Mesenchymal stem cell (in vitro differentiated cells and primary cell): ENCODE results near the gene PCDH15.
"Not testable (repeated sequence)": the region's sequence is repeated elsewhere in the genome, so short reads cannot be mapped to it uniquely, and the experiment has no call there.

Experiments
- DNase-seq: peaks from one replicate; pipeline ENCODE4 v3.0.0-alpha.2; 2013
- H2AFZ ChIP-seq: one replicate; pipeline ENCODE4 v1.6.1; 2013; ENCODE audit warnings: low read depth, mild to moderate bottlenecking, control low read depth, inconsistent platforms, low read length, moderate library complexity
- H2AK5ac ChIP-seq: 2 replicates; pipeline ENCODE4 v1.6.1; 2013; ENCODE audit warnings: low read length, moderate library complexity, mild to moderate bottlenecking, inconsistent platforms; ENCODE audit not compliant: severe bottlenecking
- H2BK120ac ChIP-seq: one replicate; pipeline ENCODE4 v1.6.1; 2013; ENCODE audit warnings: low read depth, mild to moderate bottlenecking, inconsistent platforms, low read length, moderate library complexity
- H2BK12ac ChIP-seq, 2 experiments: one replicate each; pipeline ENCODE4 v1.6.1; 2013; ENCODE audit warnings: inconsistent platforms in 2 of 2, low read length in 2 of 2, mild to moderate bottlenecking in 2 of 2, moderate library complexity in 2 of 2, control low read depth in 1 of 2
- H2BK15ac ChIP-seq: one replicate; pipeline ENCODE4 v1.6.1; 2013; ENCODE audit warnings: mild to moderate bottlenecking, low read depth, inconsistent platforms; ENCODE audit not compliant: poor library complexity, severe bottlenecking
- H2BK5ac ChIP-seq: 2 replicates; pipeline ENCODE4 v1.6.1; 2013; ENCODE audit warnings: low read depth, mild to moderate bottlenecking, low read length, control low read depth, inconsistent platforms; ENCODE audit not compliant: poor library complexity, severe bottlenecking
- H3K14ac ChIP-seq, 2 experiments: one replicate each; pipeline ENCODE4 v1.6.1; 2013; ENCODE audit warnings: inconsistent platforms in 2 of 2, low read length in 2 of 2, control low read depth in 1 of 2, mild to moderate bottlenecking in 1 of 2, moderate library complexity in 1 of 2
- H3K18ac ChIP-seq, 2 experiments: one replicate each; pipeline ENCODE4 v1.6.1; 2013; ENCODE audit warnings: inconsistent platforms in 2 of 2, low read length in 2 of 2, control low read depth in 1 of 2, low read depth in 1 of 2, mild to moderate bottlenecking in 1 of 2
- H3K23ac ChIP-seq, 2 experiments: one replicate each; pipeline ENCODE4 v1.6.1; 2013; ENCODE audit warnings: inconsistent platforms in 2 of 2, low read length in 2 of 2, mild to moderate bottlenecking in 2 of 2, moderate library complexity in 2 of 2, control low read depth in 1 of 2
- H3K27ac ChIP-seq: 2 replicates; pipeline ENCODE4 v1.5.1; 2013; ENCODE audit warnings: mild to moderate bottlenecking, moderate library complexity, low read length, control low read depth, inconsistent platforms; ENCODE audit not compliant: poor library complexity, severe bottlenecking
- H3K27me3 ChIP-seq, 2 experiments: 2 replicates each; pipeline versions ENCODE4 v1.6.1 to v1.7.0; 2013; ENCODE audit warnings: low read length in 2 of 2, mild to moderate bottlenecking in 2 of 2, moderate library complexity in 2 of 2, control low read depth in 1 of 2, inconsistent platforms in 1 of 2; ENCODE audit not compliant: control insufficient read depth in 1 of 2, insufficient read depth in 1 of 2
- H3K36me3 ChIP-seq, 2 experiments: 2 replicates each; pipeline versions ENCODE4 v1.6.1 to v1.7.0; 2013; ENCODE audit warnings: low read length in 2 of 2, control low read depth in 1 of 2, inconsistent platforms in 1 of 2, low read depth in 1 of 2, mild to moderate bottlenecking in 1 of 2; ENCODE audit not compliant: insufficient read depth in 2 of 2, control insufficient read depth in 1 of 2
- H3K4ac ChIP-seq, 2 experiments: one replicate each; pipeline ENCODE4 v1.6.1; 2013; ENCODE audit warnings: inconsistent platforms in 2 of 2, low read length in 2 of 2, mild to moderate bottlenecking in 2 of 2, moderate library complexity in 2 of 2, control low read depth in 1 of 2, low read depth in 1 of 2
- H3K4me1 ChIP-seq: 2 replicates; pipeline ENCODE4 v1.6.1; 2013; ENCODE audit warnings: low read depth, low read length, control low read depth; ENCODE audit not compliant: control insufficient read depth, insufficient read depth
- H3K4me2 ChIP-seq: 2 replicates; pipeline ENCODE4 v1.6.1; 2013; ENCODE audit warnings: low read length, mild to moderate bottlenecking, inconsistent platforms; ENCODE audit not compliant: poor library complexity, severe bottlenecking
- H3K4me3 ChIP-seq, 2 experiments: 2 replicates each; pipeline versions ENCODE4 v1.5.1 to v1.7.0; 2013; ENCODE audit warnings: low read length in 2 of 2, mild to moderate bottlenecking in 2 of 2, control low read depth in 1 of 2, low read depth in 1 of 2; ENCODE audit not compliant: insufficient read depth in 1 of 2
- H3K79me1 ChIP-seq: replicated peaks from 2 replicates; pipeline ENCODE4 v1.6.1; 2013; ENCODE audit warnings: mild to moderate bottlenecking, control low read depth, low read length, inconsistent platforms; ENCODE audit not compliant: poor library complexity, severe bottlenecking
- H3K9ac ChIP-seq: 2 replicates; pipeline ENCODE4 v1.7.0; 2013; ENCODE audit warnings: mild to moderate bottlenecking, low read length, moderate library complexity
- H3K9me3 ChIP-seq: 2 replicates; pipeline ENCODE4 v1.7.0; 2013; ENCODE audit warnings: mild to moderate bottlenecking, low read length; ENCODE audit not compliant: control insufficient read depth
- H4K8ac ChIP-seq: one replicate; pipeline ENCODE4 v1.6.1; 2013; ENCODE audit warnings: inconsistent platforms, mild to moderate bottlenecking, low read length, moderate library complexity
- H4K91ac ChIP-seq: one replicate; pipeline ENCODE4 v1.6.1; 2013; ENCODE audit warnings: mild to moderate bottlenecking, low read length, inconsistent platforms
- WGBS: methylation state at CpG from one replicate; pipeline ENCODE4 v1.1.7; 2013; ENCODE audit warnings: mixed read lengths; 5-methylcytosine and 5-hydroxymethylcytosine counted together

Gene PCDH15

DNA sequence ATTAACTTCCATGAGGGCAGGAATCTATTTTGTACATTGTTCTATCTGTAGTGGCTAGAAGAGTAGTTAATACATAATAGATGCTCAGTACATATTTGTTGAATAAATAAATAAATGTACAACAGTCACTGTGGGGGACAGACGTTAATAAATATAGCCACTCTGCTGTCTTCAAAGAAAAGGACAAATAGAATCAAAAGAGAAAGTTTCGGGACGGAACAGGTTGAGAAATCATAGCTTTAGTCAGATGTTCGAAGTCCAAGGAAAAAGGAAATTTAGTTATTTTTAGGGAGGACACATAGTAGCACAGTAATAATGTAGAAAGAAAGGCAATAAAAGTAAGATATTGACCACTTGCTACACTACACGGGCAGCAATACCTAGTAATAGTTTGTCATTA lies 861.4 kb downstream of the PCDH15 start:
- Histone ChIP-seq H3K36me3 (no peaks in the 10 kb centered on the region), H2AFZ (no peak overlapping the region), H3K27ac (no peak overlapping the region), H3K27me3 (no peaks in the 10 kb centered on the region), H2BK120ac (no peak overlapping the region), H3K18ac (no peak overlapping the region), H3K9me3 (no peaks in the 10 kb centered on the region), H2AK5ac (no peak overlapping the region), H2BK5ac (no peak overlapping the region), H3K14ac (no peak overlapping the region), H4K8ac (no peak overlapping the region), H3K23ac (no peak overlapping the region), H3K9ac (no peak overlapping the region), H2BK15ac (no peak overlapping the region), H3K79me1 (no peaks in the 10 kb centered on the region), H4K91ac (no peak overlapping the region), H2BK12ac (no peak overlapping the region), H3K4ac (no peak overlapping the region), H3K4me2 (no peak overlapping the region), H3K4me3 (no peak overlapping the region), H3K4me1 (no peaks in the 10 kb centered on the region)
- DNase-seq, result no peak
- 94% methylated on average over 4 of the region's 5 CpGs for WGBS

- Histone ChIP-seq H3K4me1 (no peaks in the 10 kb centered on the region), H3K36me3 (no peaks in the 10 kb centered on the region), H3K27me3 (no peaks in the 10 kb centered on the region), H2BK12ac (no peak overlapping the region), H2AFZ (no peak overlapping the region), H3K4me2 (no peak overlapping the region), H2BK120ac (no peak overlapping the region), H2AK5ac (no peak overlapping the region), H3K9me3 (peaks cover 2% of the 10 kb centered on the region), H2BK15ac (no peak overlapping the region), H3K27ac (no peak overlapping the region), H3K4me3 (no peak overlapping the region), H4K91ac (no peak overlapping the region), H3K18ac (no peak overlapping the region), H3K4ac (no peak overlapping the region), H3K23ac (no peak overlapping the region), H3K14ac (no peak overlapping the region), H3K9ac (no peak overlapping the region), H4K8ac (no peak overlapping the region), H2BK5ac (no peak overlapping the region), H3K79me1 (no peaks in the 10 kb centered on the region)
- WGBS, result 60% methylated on average over 3 of the region's 3 CpGs
- DNase-seq, result no peak
These were observed 870.4 kb downstream of the PCDH15 start for GRCh38 chr10:53930648-53931047.

DNA sequence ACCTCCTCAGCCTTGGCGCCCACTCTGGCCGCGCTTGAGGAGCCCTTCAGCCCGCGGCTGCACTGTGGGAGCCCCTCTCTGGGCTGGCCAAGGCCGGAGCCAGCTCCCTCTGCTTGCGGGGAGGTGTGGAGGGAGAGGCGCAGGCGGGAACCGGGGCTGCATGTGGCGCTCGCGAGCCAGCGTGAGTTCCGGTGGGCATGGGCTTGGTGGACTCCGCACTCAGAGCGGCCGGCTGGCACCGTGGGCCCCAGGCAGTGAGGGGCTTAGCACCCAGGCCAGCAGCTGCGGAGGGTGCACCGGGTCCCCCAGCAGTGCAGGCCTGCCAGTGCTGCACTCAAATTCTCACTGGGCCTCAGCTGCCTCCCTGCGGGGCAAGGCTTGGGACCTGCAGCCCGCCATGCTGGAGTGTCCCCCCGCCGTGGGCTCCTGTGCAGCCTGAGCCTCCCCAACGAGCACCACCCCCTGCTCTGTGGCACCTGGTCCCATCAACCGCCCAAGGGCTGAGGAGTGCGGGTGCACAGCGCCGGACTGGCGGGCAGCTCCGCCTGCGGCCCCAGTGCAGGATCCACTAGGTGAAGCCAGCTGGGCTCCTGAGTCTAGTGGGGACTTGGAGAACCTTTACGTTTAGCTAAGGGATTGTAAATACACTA lies 876.9 kb downstream of the PCDH15 start:
- H3K79me1 ChIP-seq, H3K18ac ChIP-seq: not testable (repeated sequence)

DNA sequence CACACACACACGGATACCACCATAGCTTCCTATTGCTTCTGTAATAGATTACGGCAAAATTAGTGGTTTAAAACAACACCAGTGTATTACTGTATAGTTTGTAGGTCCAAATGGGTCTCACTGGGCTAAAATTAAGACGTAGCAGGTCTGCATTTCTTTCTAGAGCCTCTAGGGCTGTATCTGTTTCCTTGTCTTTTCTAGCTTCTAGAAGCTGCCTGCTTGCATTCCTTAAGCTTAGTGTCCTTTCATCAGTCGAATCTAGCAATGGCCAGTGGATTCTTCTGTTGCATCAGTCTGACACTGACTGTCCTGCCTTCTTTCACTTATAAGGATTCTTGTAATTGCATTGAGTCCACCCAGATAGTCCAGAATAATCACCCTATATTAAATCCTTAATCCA lies 882.3 kb downstream of the PCDH15 start:
- Histone ChIP-seq H2BK15ac (no peak overlapping the region), H3K18ac (no peak overlapping the region), H2BK5ac (no peak overlapping the region), H3K27me3 (no peaks in the 10 kb centered on the region), H2AK5ac (no peak overlapping the region), H3K36me3 (no peaks in the 10 kb centered on the region), H3K23ac (no peak overlapping the region), H3K4ac (no peak overlapping the region), H3K4me2 (no peak overlapping the region), H3K9ac (no peak overlapping the region), H3K9me3 (peaks cover 2% of the 10 kb centered on the region), H3K14ac (no peak overlapping the region), H4K91ac (no peak overlapping the region), H3K4me3 (no peak overlapping the region), H2AFZ (no peak overlapping the region), H3K4me1 (no peaks in the 10 kb centered on the region), H3K27ac (no peak overlapping the region), H2BK120ac (no peak overlapping the region), H2BK12ac (no peak overlapping the region), H4K8ac (no peak overlapping the region), H3K79me1 (no peaks in the 10 kb centered on the region)
- DNase-seq, result peak; percentile 7
- 71% methylated on average over 3 of the region's 4 CpGs for WGBS

More for the DNA sequence above, 876.9 kb downstream of the PCDH15 start:
- H2AFZ ChIP-seq, H2BK5ac ChIP-seq, H3K36me3 ChIP-seq, H3K9ac ChIP-seq, H3K27ac ChIP-seq, H3K23ac ChIP-seq, DNase-seq, H4K91ac ChIP-seq, H2AK5ac ChIP-seq, H3K4me1 ChIP-seq, H3K27me3 ChIP-seq, H2BK120ac ChIP-seq, H3K4ac ChIP-seq, H4K8ac ChIP-seq, H3K14ac ChIP-seq, H3K9me3 ChIP-seq, H3K4me2 ChIP-seq, H3K4me3 ChIP-seq, H2BK15ac ChIP-seq, H2BK12ac ChIP-seq: not testable (repeated sequence)
- WGBS, result 97% methylated on average over 22 of the region's 34 CpGs
